ENCODE measurements around the gene F12. TPM values are rescaled to one million over a fixed set of nuclear protein-coding genes. Genes with fewer than 3 reads are reported as not detected.

Gene F12
- polyA plus RNA-seq, 1 of the 3 experiments (the other 2 are of a cell fraction), result 4.3 TPM

GRCh38 chr5:177449140-177450061 lies 40.0 kb upstream of the F12 start (continued):
- TF ChIP-seq MEF2A (IDR thresholded peaks at IDR 0.05; ENCODE audit: borderline replicate concordance, low read depth) (no peak), PBX3 (IDR thresholded peaks at IDR 0.05) (no peak), RFX5 (IDR thresholded peaks at IDR 0.05; ENCODE audit: low read length) (no peak), CTCF (IDR thresholded peaks at IDR 0.05) (no peak), ZBTB33 (IDR thresholded peaks at IDR 0.05; ENCODE audit: borderline replicate concordance, low read depth) (no peak)

GRCh38 chr5:177448244-177448950 lies 39.0 kb upstream of the F12 start:
- peaks cover 21% of the 10 kb centered on the region for H3F3A ChIP-seq (replicated peaks; ENCODE audit: insufficient read depth)
- peak overlapping the region; percentile 45 for H3K9ac ChIP-seq
- no peaks in the 10 kb centered on the region for H3K27me3 ChIP-seq (ENCODE audit: insufficient read depth)
- H4K20me1 ChIP-seq (ENCODE audit: insufficient read depth), result peaks cover 11% of the 10 kb centered on the region; the same call in 1 of the 2 replicates
- no peaks in the 10 kb centered on the region for H3K9me2 ChIP-seq
- H3K36me3 ChIP-seq (replicated peaks in 1 of 2; ENCODE audit: control insufficient read depth in 1 of 2, insufficient read depth in 2 of 2, low read length in 1 of 2), result peaks cover 5 to 8% of the 10 kb centered on the region in 2 experiments
- peaks cover 23 to 59% of the 10 kb centered on the region in 2 experiments for H3K4me1 ChIP-seq (ENCODE audit: control insufficient read depth in 1 of 2, insufficient read depth in 2 of 2, low read depth in 1 of 2, low read length in 1 of 2)
- ChIA-PET POLR2A (interaction anchor here (0.6 to 6.1 kb wide), 5 partner anchors 22 to 58 kb away, joined by 3 to 46 read pairs (median 3); partner anchors contain the start of gene GRK6), CTCF (interaction anchor here (1.0 to 15.5 kb wide), 12 partner anchors 7 to 335 kb away, joined by 3 to 318 read pairs (median 6); partner anchors contain the start of genes GRK6, PDLIM7 and PFN3)
- H3K4me2 ChIP-seq, result peak overlapping the region; percentile 86
- H3K9me3 ChIP-seq, result no peaks in the 10 kb centered on the region
- H3K27ac ChIP-seq (ENCODE audit: low read depth in 2 of 2, low read length in 1 of 2), result peak overlapping the region; percentile 93 to 96
- H2AFZ ChIP-seq (ENCODE audit: low read depth), result no peak overlapping the region
- no peak for TF ChIP-seq EP300 (IDR thresholded peaks at IDR 0.05; ENCODE audit: borderline replicate concordance in 1 of 2, low read depth in 1 of 2, low read length in 1 of 2)
- no peak for TF ChIP-seq CTCF (IDR thresholded peaks at IDR 0.05)
- TF ChIP-seq IRF3 (IDR thresholded peaks at IDR 0.05; ENCODE audit: low read depth, low read length), result no peak
- TF ChIP-seq MEF2A (IDR thresholded peaks at IDR 0.05; ENCODE audit: borderline replicate concordance, low read depth), result no peak
- 54% methylated on average over 6 of the region's 6 CpGs for WGBS (ENCODE audit: low lambda C conversion rate)
- H3K79me2 ChIP-seq (ENCODE audit: insufficient read depth), result peaks cover 24% of the 10 kb centered on the region
- peak overlapping the region; percentile 66 to 77 for H3K4me3 ChIP-seq (ENCODE audit: low read depth in 2 of 2, low read length in 1 of 2)
- no peak for DNase-seq
